Measurements from ENCODE around the gene KCNIP4.

KCNIP4 gene

DNA sequence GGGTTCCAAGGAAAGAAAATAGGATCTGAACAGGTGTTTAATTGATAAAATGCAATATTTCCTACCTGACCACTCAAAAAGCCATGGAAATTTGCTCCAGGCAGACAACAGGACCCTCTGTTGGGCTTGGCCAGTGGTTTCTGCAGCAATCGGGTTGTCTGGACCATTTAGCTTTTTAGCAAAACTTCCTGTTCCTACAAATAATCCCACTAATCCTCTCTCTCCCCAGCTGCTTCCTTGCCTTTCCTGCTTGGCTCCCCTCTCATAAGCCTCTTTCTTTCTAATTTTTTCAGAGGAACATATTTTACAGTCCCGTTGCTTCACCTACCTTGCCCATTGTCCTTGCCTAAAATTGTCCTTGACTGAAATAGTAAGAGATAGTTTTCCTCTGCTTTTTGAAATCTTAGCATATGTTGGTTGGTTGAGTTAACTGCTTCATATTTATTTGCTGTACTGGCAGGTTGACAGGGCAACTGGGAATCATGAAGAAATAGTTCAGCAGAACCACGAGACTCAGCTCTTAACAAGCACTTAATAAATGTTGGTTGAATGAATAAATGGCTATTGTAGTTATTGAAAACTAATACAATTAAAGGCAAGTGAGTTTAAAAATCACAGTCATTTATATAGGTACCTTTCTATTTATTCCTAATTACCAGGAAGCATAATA, 259.8 kb downstream of the KCNIP4 start:
- no peak for DNase-seq (ENCODE audit: low read depth in 1 of 2, low spot score in 1 of 2)
- Histone ChIP-seq H3K4me3 (replicated peaks; ENCODE audit: insufficient read depth, low read length) (no peak overlapping the region), H3K27me3 (ENCODE audit: insufficient read depth, poor library complexity, severe bottlenecking) (no peaks in the 10 kb centered on the region), H3K27ac (replicated peaks) (no peak overlapping the region)
- TF ChIP-seq, protein P1, sequence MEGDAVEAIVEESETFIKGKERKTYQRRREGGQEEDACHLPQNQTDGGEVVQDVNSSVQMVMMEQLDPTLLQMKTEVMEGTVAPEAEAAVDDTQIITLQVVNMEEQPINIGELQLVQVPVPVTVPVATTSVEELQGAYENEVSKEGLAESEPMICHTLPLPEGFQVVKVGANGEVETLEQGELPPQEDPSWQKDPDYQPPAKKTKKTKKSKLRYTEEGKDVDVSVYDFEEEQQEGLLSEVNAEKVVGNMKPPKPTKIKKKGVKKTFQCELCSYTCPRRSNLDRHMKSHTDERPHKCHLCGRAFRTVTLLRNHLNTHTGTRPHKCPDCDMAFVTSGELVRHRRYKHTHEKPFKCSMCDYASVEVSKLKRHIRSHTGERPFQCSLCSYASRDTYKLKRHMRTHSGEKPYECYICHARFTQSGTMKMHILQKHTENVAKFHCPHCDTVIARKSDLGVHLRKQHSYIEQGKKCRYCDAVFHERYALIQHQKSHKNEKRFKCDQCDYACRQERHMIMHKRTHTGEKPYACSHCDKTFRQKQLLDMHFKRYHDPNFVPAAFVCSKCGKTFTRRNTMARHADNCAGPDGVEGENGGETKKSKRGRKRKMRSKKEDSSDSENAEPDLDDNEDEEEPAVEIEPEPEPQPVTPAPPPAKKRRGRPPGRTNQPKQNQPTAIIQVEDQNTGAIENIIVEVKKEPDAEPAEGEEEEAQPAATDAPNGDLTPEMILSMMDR (IDR thresholded peaks at IDR 0.05; ENCODE audit: insufficient read depth, low read length) = no peak
- TF ChIP-seq SPI1 (IDR thresholded peaks at IDR 0.05; ENCODE audit: borderline replicate concordance, low read depth) (no peak), POLR2AphosphoS5 (IDR thresholded peaks at IDR 0.05; ENCODE audit: low read depth) (no peak), GABPA (IDR thresholded peaks at IDR 0.05; ENCODE audit: low read depth) (no peak)
- TF ChIP-seq, protein P2, sequence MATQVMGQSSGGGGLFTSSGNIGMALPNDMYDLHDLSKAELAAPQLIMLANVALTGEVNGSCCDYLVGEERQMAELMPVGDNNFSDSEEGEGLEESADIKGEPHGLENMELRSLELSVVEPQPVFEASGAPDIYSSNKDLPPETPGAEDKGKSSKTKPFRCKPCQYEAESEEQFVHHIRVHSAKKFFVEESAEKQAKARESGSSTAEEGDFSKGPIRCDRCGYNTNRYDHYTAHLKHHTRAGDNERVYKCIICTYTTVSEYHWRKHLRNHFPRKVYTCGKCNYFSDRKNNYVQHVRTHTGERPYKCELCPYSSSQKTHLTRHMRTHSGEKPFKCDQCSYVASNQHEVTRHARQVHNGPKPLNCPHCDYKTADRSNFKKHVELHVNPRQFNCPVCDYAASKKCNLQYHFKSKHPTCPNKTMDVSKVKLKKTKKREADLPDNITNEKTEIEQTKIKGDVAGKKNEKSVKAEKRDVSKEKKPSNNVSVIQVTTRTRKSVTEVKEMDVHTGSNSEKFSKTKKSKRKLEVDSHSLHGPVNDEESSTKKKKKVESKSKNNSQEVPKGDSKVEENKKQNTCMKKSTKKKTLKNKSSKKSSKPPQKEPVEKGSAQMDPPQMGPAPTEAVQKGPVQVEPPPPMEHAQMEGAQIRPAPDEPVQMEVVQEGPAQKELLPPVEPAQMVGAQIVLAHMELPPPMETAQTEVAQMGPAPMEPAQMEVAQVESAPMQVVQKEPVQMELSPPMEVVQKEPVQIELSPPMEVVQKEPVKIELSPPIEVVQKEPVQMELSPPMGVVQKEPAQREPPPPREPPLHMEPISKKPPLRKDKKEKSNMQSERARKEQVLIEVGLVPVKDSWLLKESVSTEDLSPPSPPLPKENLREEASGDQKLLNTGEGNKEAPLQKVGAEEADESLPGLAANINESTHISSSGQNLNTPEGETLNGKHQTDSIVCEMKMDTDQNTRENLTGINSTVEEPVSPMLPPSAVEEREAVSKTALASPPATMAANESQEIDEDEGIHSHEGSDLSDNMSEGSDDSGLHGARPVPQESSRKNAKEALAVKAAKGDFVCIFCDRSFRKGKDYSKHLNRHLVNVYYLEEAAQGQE (IDR thresholded peaks at IDR 0.05; ENCODE audit: insufficient replicate concordance, low read depth) = no peak

DNA sequence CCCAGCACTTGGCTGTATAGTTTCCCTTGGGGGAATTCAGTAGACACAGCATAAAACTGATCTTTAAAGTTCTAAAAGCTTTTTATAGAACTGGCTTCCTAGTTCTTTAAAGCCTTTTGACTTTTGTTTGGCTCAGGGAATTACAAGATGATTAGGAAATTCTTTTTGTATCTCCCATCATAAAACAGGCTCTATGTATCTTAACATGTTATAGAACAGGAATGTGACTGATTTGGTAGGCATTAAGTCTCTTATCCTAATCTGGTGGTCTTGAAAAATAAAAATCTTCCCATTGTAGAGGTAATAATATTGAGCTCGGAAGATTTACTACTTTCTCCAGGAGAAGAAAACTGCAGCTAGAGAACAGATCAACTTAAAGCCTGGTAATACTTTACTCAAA, 262.7 kb downstream of the KCNIP4 start:
- no peak for DNase-seq (ENCODE audit: low read depth in 1 of 2, low spot score in 1 of 2)
- no peak overlapping the region for H3K27ac ChIP-seq (replicated peaks)
- TF ChIP-seq, protein P2 (IDR thresholded peaks at IDR 0.05; ENCODE audit: insufficient replicate concordance, low read depth) = no peak
- TF ChIP-seq POLR2AphosphoS5 (IDR thresholded peaks at IDR 0.05; ENCODE audit: low read depth) (no peak), GABPA (IDR thresholded peaks at IDR 0.05; ENCODE audit: low read depth) (no peak), SPI1 (IDR thresholded peaks at IDR 0.05; ENCODE audit: borderline replicate concordance, low read depth) (no peak)
- TF ChIP-seq, protein P1 (IDR thresholded peaks at IDR 0.05; ENCODE audit: insufficient read depth, low read length) = no peak
- H3K27me3 ChIP-seq (ENCODE audit: insufficient read depth, poor library complexity, severe bottlenecking) = no peaks in the 10 kb centered on the region
- no peak overlapping the region for H3K4me3 ChIP-seq (replicated peaks; ENCODE audit: insufficient read depth, low read length)

DNA sequence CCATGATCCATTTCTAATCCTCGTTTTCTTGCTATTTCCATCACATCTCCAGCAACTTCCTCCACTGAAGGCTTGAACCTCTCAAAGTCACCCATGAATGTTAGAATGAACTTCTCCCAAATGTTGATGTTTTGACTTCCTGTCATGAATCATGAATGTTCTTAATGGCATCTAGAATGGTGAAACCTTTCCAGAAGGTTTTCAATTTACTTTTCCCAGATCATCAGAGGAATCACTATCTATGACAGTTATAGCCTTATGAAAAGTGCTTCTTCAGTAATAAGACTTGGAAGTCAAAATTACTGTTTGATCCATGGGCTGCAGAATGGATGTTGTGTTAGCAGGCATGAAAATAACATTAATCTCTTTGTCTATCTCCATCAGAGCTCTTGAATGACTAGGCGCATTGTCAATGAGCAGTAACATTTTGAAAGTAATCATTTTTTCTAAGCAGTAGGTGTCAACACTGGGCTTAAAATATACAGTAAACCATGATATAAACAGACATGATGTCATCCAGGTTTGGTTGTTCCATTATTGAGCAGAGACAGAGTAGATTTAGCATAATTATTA, 268.2 kb downstream of the KCNIP4 start:
- TF ChIP-seq GABPA (IDR thresholded peaks at IDR 0.05; ENCODE audit: low read depth) = no peak
- TF ChIP-seq SPI1 (IDR thresholded peaks at IDR 0.05; ENCODE audit: borderline replicate concordance, low read depth) = no peak
- no peak for DNase-seq (ENCODE audit: low read depth in 1 of 2, low spot score in 1 of 2)
- H3K27me3 ChIP-seq (ENCODE audit: insufficient read depth, poor library complexity, severe bottlenecking) = no peaks in the 10 kb centered on the region

DNA sequence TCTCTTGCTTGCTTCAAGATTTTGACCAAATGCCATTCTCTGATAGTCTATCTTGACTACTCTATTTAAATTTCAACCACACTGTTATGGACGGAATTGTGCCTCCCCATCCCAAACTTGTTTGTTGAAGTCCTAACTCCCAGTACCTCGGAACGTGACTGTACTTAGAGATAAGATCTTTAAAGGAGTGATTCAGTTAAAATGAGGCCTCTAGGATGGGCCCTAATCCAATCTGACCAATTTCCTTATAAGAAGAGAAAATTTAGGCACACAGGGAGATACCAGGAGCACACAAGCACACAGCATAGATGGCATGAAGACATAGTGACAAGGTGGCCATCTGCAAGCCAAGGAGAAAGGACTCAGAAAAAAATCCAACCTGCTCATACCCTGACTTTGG, 269.9 kb downstream of the KCNIP4 start:
- Histone ChIP-seq H3K27ac (replicated peaks) (no peak overlapping the region), H3K4me3 (replicated peaks; ENCODE audit: insufficient read depth, low read length) (no peak overlapping the region), H3K27me3 (ENCODE audit: insufficient read depth, poor library complexity, severe bottlenecking) (no peaks in the 10 kb centered on the region)
- TF ChIP-seq POLR2AphosphoS5 (IDR thresholded peaks at IDR 0.05; ENCODE audit: low read depth) = no peak
- no peak for TF ChIP-seq GABPA (IDR thresholded peaks at IDR 0.05; ENCODE audit: low read depth)
- no peak for TF ChIP-seq SPI1 (IDR thresholded peaks at IDR 0.05; ENCODE audit: borderline replicate concordance, low read depth)
- TF ChIP-seq, protein P1 (IDR thresholded peaks at IDR 0.05; ENCODE audit: insufficient read depth, low read length) = no peak
- TF ChIP-seq, protein P2 (IDR thresholded peaks at IDR 0.05; ENCODE audit: insufficient replicate concordance, low read depth) = no peak
- no peak for DNase-seq (ENCODE audit: low read depth in 1 of 2, low spot score in 1 of 2)

More for the DNA sequence above, 268.2 kb downstream of the KCNIP4 start:
- H3K27ac ChIP-seq (replicated peaks) = no peak overlapping the region
- H3K4me3 ChIP-seq (replicated peaks; ENCODE audit: insufficient read depth, low read length) = no peak overlapping the region

All from HL-60 (cell line).